Smooth muscle cell (in vitro differentiated cells): ENCODE results near the gene RFTN1. TPM values are rescaled to one million over a fixed set of nuclear protein-coding genes. Genes with fewer than 3 reads are reported as not detected.

Source experiments
- DNase-seq: peaks from one replicate; lab custom pipeline; 2025; ENCODE audit not compliant: unreplicated experiment; lab: John Stamatoyannopoulos, UW
- H2AFZ ChIP-seq: fragments of 200-600 bp; sonication (generic); 2 replicates; pipeline ENCODE4 v1.6.0; 2016; ENCODE audit warnings: antibody characterized with exemption, low read depth, mild to moderate bottlenecking
- H3F3A ChIP-seq: fragments of 200-600 bp; sonication (generic); 2 replicates; pipeline ENCODE4 v1.6.0; 2017; ENCODE audit warnings: antibody characterized with exemption, low read depth
- H3K27ac ChIP-seq: fragments of 200-600 bp; sonication (generic); 2 replicates; pipeline ENCODE4 v1.5.1; 2016; ENCODE audit warnings: low read depth, mild to moderate bottlenecking
- H3K27me3 ChIP-seq: fragments of 200-600 bp; sonication (generic); 2 replicates; pipeline ENCODE4 v1.6.1; 2016; ENCODE audit warnings: low read depth, mild to moderate bottlenecking
- H3K36me3 ChIP-seq: fragments of 200-600 bp; sonication (generic); 2 replicates; pipeline ENCODE4 v1.5.1; 2016; ENCODE audit warnings: low read depth
- H3K4me1 ChIP-seq: fragments of 200-600 bp; sonication (generic); 2 replicates; pipeline ENCODE4 v1.5.1; 2016; ENCODE audit warnings: low read depth
- H3K4me2 ChIP-seq: fragments of 200-600 bp; sonication (generic); 2 replicates; pipeline ENCODE4 v1.6.0; 2016; ENCODE audit warnings: mild to moderate bottlenecking
- H3K4me3 ChIP-seq: fragments of 200-600 bp; sonication (generic); 2 replicates; pipeline ENCODE4 v1.5.1; 2016; ENCODE audit warnings: mild to moderate bottlenecking
- H3K79me2 ChIP-seq: fragments of 200-600 bp; sonication (generic); 2 replicates; pipeline ENCODE4 v1.6.0; 2016; ENCODE audit warnings: low read depth, mild to moderate bottlenecking
- H3K9ac ChIP-seq: fragments of 200-600 bp; sonication (generic); 2 replicates; pipeline ENCODE4 v1.6.0; 2016; ENCODE audit warnings: low read depth
- H3K9me3 ChIP-seq: fragments of 200-600 bp; sonication (generic); replicated peaks from 2 replicates; pipeline ENCODE4 v1.5.1; 2016; ENCODE audit warnings: low read depth
- H4K20me1 ChIP-seq: fragments of 200-600 bp; sonication (generic); 2 replicates; pipeline ENCODE4 v1.6.0; 2016; ENCODE audit warnings: low read depth
- CTCF ChIP-seq: fragments of 200-600 bp; sonication (generic); IDR thresholded peaks from 2 replicates; pipeline ENCODE4 v1.5.1; 2017; ENCODE audit warnings: borderline replicate concordance, mild to moderate bottlenecking, antibody characterized with exemption; ENCODE audit not compliant: insufficient read depth, poor library complexity, severe bottlenecking
- WGBS: methylation state at CpG from one replicate; pipeline ENCODE4 v1.1.7; 2016; ENCODE audit warnings: low lambda C conversion rate; 5-methylcytosine and 5-hydroxymethylcytosine counted together
- polyA plus RNA-seq: library from polyadenylated mRNA; unstranded; fragments of >200 nt; fragmentation: Nextera tagmentation; extraction: Ambion mirVana; gene quantifications from 2 replicates; pipeline ENCODE4 v1.2.1, GENCODE V29; 2016
- total RNA-seq: library from RNA; depleted of rRNA; stranded (reverse); fragments of >200 nt; gene quantifications from 2 replicates; pipeline ENCODE4 v1.2.3, GENCODE V29; 2014

Gene RFTN1
- total and polyA plus RNA-seq, 2 experiments from 2014 or later = 21.7 to 35.6 TPM

GRCh38 chr3:16308727-16309126, 204.8 kb downstream of the RFTN1 start:
- Histone ChIP-seq H3K79me2 (no peaks in the 10 kb centered on the region), H3K4me3 (no peak overlapping the region), H2AFZ (no peak overlapping the region), H3K4me1 (no peaks in the 10 kb centered on the region), H3K27ac (no peak overlapping the region), H4K20me1 (no peaks in the 10 kb centered on the region), H3K4me2 (no peak overlapping the region), H3K27me3 (no peaks in the 10 kb centered on the region), H3K9me3 (no peaks in the 10 kb centered on the region), H3K9ac (no peak overlapping the region), H3F3A (no peaks in the 10 kb centered on the region), H3K36me3 (no peaks in the 10 kb centered on the region)
- no peak for TF ChIP-seq CTCF
- WGBS = 98% methylated on average over 1 of the region's 1 CpG
- no peak for DNase-seq

GRCh38 chr3:16307832-16308531, 205.5 kb downstream of the RFTN1 start:
- H4K20me1 ChIP-seq = no peaks in the 10 kb centered on the region
- H3K27me3 ChIP-seq = no peaks in the 10 kb centered on the region
- no peak overlapping the region for H3K4me3 ChIP-seq
- no peak for DNase-seq
- TF ChIP-seq CTCF = no peak
- WGBS = 59% methylated on average over 5 of the region's 5 CpGs
- no peak overlapping the region for H3K9ac ChIP-seq
- no peak overlapping the region for H3K27ac ChIP-seq
- peaks cover 3% of the 10 kb centered on the region for H3K4me1 ChIP-seq
- H3K4me2 ChIP-seq = no peak overlapping the region
- no peaks in the 10 kb centered on the region for H3K9me3 ChIP-seq
- H3K36me3 ChIP-seq = no peaks in the 10 kb centered on the region
- H3F3A ChIP-seq = no peaks in the 10 kb centered on the region
- no peak overlapping the region for H2AFZ ChIP-seq
- no peaks in the 10 kb centered on the region for H3K79me2 ChIP-seq

- Histone ChIP-seq H2AFZ (no peak overlapping the region), H3K79me2 (no peaks in the 10 kb centered on the region), H3K9ac (no peak overlapping the region), H4K20me1 (no peaks in the 10 kb centered on the region), H3K27me3 (no peaks in the 10 kb centered on the region), H3K36me3 (no peaks in the 10 kb centered on the region), H3K9me3 (no peaks in the 10 kb centered on the region), H3K4me2 (no peak overlapping the region), H3F3A (no peaks in the 10 kb centered on the region), H3K4me1 (peaks cover 26% of the 10 kb centered on the region), H3K4me3 (no peak overlapping the region), H3K27ac (no peak overlapping the region)
- TF ChIP-seq CTCF = no peak
- no peak for DNase-seq
- 94% methylated on average over 7 of the region's 7 CpGs for WGBS
Observed at GRCh38 chr3:16305111-16305541, 208.4 kb downstream of the RFTN1 start.
